PC-3 (cell line): ENCODE measurements around the gene POLR3E.

Source experiments
- CTCF ChIP-seq: fragments of 300-600 bp; sonication (generic); conservative IDR thresholded peaks from 2 replicates; pipeline ENCODE4 v1.5.1; 2017; ENCODE audit warnings: antibody characterized with exemption, low read depth, mild to moderate bottlenecking, low read length
- EZH2 ChIP-seq: fragments of 300-600 bp; sonication (generic); IDR thresholded peaks from one replicate; pipeline ENCODE4 v1.6.1; 2017; ENCODE audit warnings: antibody characterized with exemption, mild to moderate bottlenecking, low read length; ENCODE audit not compliant: unreplicated experiment

- TF ChIP-seq CTCF (no peak), EZH2 (no peak)
Measured at GRCh38 chr16:22359679-22360078, 62.5 kb downstream of the POLR3E start.
